H9 (cell line): ENCODE measurements around the gene EPHB6. TPM values are rescaled to one million over a fixed set of nuclear protein-coding genes. Genes with fewer than 3 reads are reported as not detected.

ENCODE experiments used
- DNase-seq: peaks from one replicate; pipeline ENCODE4 v3.0.0-alpha.2; 2017
- H2AFZ ChIP-seq: one replicate; pipeline ENCODE4 v1.6.1; 2013; ENCODE audit warnings: mild to moderate bottlenecking, low read length, control low read depth, moderate library complexity
- H2AK5ac ChIP-seq: 2 replicates; pipeline ENCODE4 v1.6.1; 2013; ENCODE audit warnings: low read length, control low read depth, mixed read lengths; ENCODE audit not compliant: insufficient read length
- H2BK120ac ChIP-seq: one replicate; pipeline ENCODE4 v1.6.1; 2013; ENCODE audit warnings: low read depth, mild to moderate bottlenecking, low read length, control low read depth, inconsistent platforms; ENCODE audit not compliant: poor library complexity, severe bottlenecking
- H2BK12ac ChIP-seq: 2 replicates; pipeline ENCODE4 v1.6.1; 2013; ENCODE audit warnings: low read length, control low read depth, mixed read lengths, low read depth; ENCODE audit not compliant: insufficient read length
- H2BK15ac ChIP-seq: 2 replicates; pipeline ENCODE4 v1.6.1; 2013; ENCODE audit warnings: low read depth, low read length, control low read depth
- H2BK20ac ChIP-seq: one replicate; pipeline ENCODE4 v1.6.1; 2013; ENCODE audit warnings: low read depth, mild to moderate bottlenecking, low read length, control low read depth, inconsistent platforms; ENCODE audit not compliant: poor library complexity, severe bottlenecking
- H2BK5ac ChIP-seq: 2 replicates; pipeline ENCODE4 v1.6.1; 2013; ENCODE audit warnings: low read length, control low read depth, mixed read lengths; ENCODE audit not compliant: insufficient read length
- H3K14ac ChIP-seq: 2 replicates; pipeline ENCODE4 v1.6.1; 2013; ENCODE audit warnings: low read length, control low read depth; ENCODE audit not compliant: insufficient read depth
- H3K18ac ChIP-seq: 2 replicates; pipeline ENCODE4 v1.6.1; 2013; ENCODE audit warnings: low read depth, mild to moderate bottlenecking, mixed read lengths, low read length, control low read depth; ENCODE audit not compliant: insufficient read length
- H3K23ac ChIP-seq: 2 replicates; pipeline ENCODE4 v1.6.1; 2013; ENCODE audit warnings: low read length, control low read depth, mixed read lengths, low read depth; ENCODE audit not compliant: insufficient read length
- H3K23me2 ChIP-seq: 2 replicates; pipeline ENCODE4 v1.6.1; 2013; ENCODE audit warnings: low read depth, mild to moderate bottlenecking, mixed read lengths, low read length, control low read depth; ENCODE audit not compliant: insufficient read length, poor library complexity, severe bottlenecking
- H3K27ac ChIP-seq: 2 replicates; pipeline ENCODE4 v1.5.1; 2013; ENCODE audit warnings: low read length, control low read depth, mixed read lengths, low read depth; ENCODE audit not compliant: insufficient read length
- H3K27me3 ChIP-seq: 2 replicates; pipeline ENCODE4 v1.6.1; 2013; ENCODE audit warnings: low read length, control low read depth, inconsistent platforms; ENCODE audit not compliant: insufficient read depth
- H3K4ac ChIP-seq: 2 replicates; pipeline ENCODE4 v1.6.1; 2013; ENCODE audit warnings: low read depth, mild to moderate bottlenecking, control low read depth, inconsistent platforms, low read length, moderate library complexity
- H3K4me1 ChIP-seq: 2 replicates; pipeline ENCODE4 v1.6.1; 2013; ENCODE audit warnings: low read length, control low read depth, inconsistent platforms; ENCODE audit not compliant: insufficient read depth
- H3K4me2 ChIP-seq: 2 replicates; pipeline ENCODE4 v1.6.1; 2013; ENCODE audit warnings: low read length, control low read depth, mixed read lengths; ENCODE audit not compliant: insufficient read length, insufficient read depth
- H3K56ac ChIP-seq: 2 replicates; pipeline ENCODE4 v1.6.1; 2013; ENCODE audit warnings: low read depth, mild to moderate bottlenecking, mixed read lengths, low read length, control low read depth; ENCODE audit not compliant: insufficient read length
- H3K79me1 ChIP-seq: 2 replicates; pipeline ENCODE4 v1.6.1; 2013; ENCODE audit warnings: low read depth, mild to moderate bottlenecking, moderate library complexity, low read length, control low read depth, inconsistent platforms; ENCODE audit not compliant: insufficient read depth, poor library complexity, severe bottlenecking
- H3K79me2 ChIP-seq: 2 replicates; pipeline ENCODE4 v1.6.1; 2013; ENCODE audit warnings: low read length, control low read depth, inconsistent platforms; ENCODE audit not compliant: insufficient read depth
- H3K9ac ChIP-seq: 2 replicates; pipeline ENCODE4 v1.6.1; 2013; ENCODE audit warnings: low read length, control low read depth, mixed read lengths; ENCODE audit not compliant: insufficient read length; ENCODE audit errors: extremely low read depth
- H3K9me3 ChIP-seq: one replicate; pipeline ENCODE4 v1.6.1; 2013; ENCODE audit warnings: low read depth, low read length, inconsistent platforms; ENCODE audit not compliant: control insufficient read depth
- H3T11ph ChIP-seq: one replicate; pipeline ENCODE4 v1.6.1; 2013; ENCODE audit warnings: mild to moderate bottlenecking, low read length, control low read depth, inconsistent platforms
- H4K20me1 ChIP-seq: one replicate; pipeline ENCODE4 v1.6.1; 2013; ENCODE audit not compliant: control insufficient read depth, insufficient read length, insufficient read depth
- H4K5ac ChIP-seq: 2 replicates; pipeline ENCODE4 v1.6.1; 2013; ENCODE audit warnings: low read depth, mild to moderate bottlenecking, mixed read lengths, low read length, control low read depth; ENCODE audit not compliant: insufficient read length
- H4K8ac ChIP-seq: replicated peaks from 2 replicates; pipeline ENCODE4 v1.6.1; 2013; ENCODE audit warnings: low read length, control low read depth, mixed read lengths, low read depth; ENCODE audit not compliant: insufficient read length
- H4K91ac ChIP-seq: 2 replicates; pipeline ENCODE4 v1.6.1; 2013; ENCODE audit warnings: low read depth, mild to moderate bottlenecking, moderate library complexity, mixed read lengths, low read length, control low read depth; ENCODE audit not compliant: insufficient read length
- H3K27ac Mint-ChIP-seq, 3 experiments: 2 replicates in 2 of 3; 3 replicates in 1 of 3; pipeline ENCODE4 v1.8.0; 2020 to 2021; ENCODE audit warnings: mixed read lengths in 3 of 3, mild to moderate bottlenecking in 1 of 3, moderate library complexity in 1 of 3
- H3K27me3 Mint-ChIP-seq: 2 replicates; pipeline ENCODE4 v1.8.0; 2021; ENCODE audit warnings: low read depth, mild to moderate bottlenecking, moderate library complexity, mixed read lengths
- H3K36me3 Mint-ChIP-seq, 3 experiments: 2 replicates in 2 of 3; 3 replicates in 1 of 3; pipeline ENCODE4 v1.8.0; 2020 to 2021; ENCODE audit warnings: low read depth in 3 of 3, mixed read lengths in 3 of 3; ENCODE audit not compliant: insufficient read depth in 1 of 3
- H3K4me1 Mint-ChIP-seq, 2 experiments: 2 replicates each; pipeline ENCODE4 v1.8.0; 2020; ENCODE audit warnings: mixed read lengths in 2 of 2
- H3K4me3 Mint-ChIP-seq, 2 experiments: 2 replicates in 1 of 2; 3 replicates in 1 of 2; pipeline ENCODE4 v1.8.0; 2020 to 2021; ENCODE audit warnings: mild to moderate bottlenecking in 2 of 2, mixed read lengths in 2 of 2, moderate library complexity in 1 of 2
- H3K9me3 Mint-ChIP-seq, 2 experiments: 2 replicates in 1 of 2; 3 replicates in 1 of 2; pipeline ENCODE4 v1.8.0; 2020; ENCODE audit warnings: mild to moderate bottlenecking in 2 of 2, mixed read lengths in 2 of 2, moderate library complexity in 1 of 2
- CTCF ChIP-seq: fragments of 200-600 bp; sonication (generic); conservative IDR thresholded peaks from 3 replicates; pipeline ENCODE4 v1.8.0; 2021; ENCODE audit warnings: antibody characterized with exemption, mild to moderate bottlenecking
- total RNA-seq: library from RNA; stranded (reverse); gene quantifications from 2 replicates; pipeline ENCODE4 v1.2.1, GENCODE V29; 2021

Gene EPHB6
- total RNA-seq, 1 experiment from 2014 or later, result 9.7 TPM

GRCh38 chr7:142859411-142859810, 4.5 kb downstream of the EPHB6 start:
- Histone ChIP-seq H3K4me2 (no peak overlapping the region), H3K14ac (no peak overlapping the region), H2BK20ac (no peak overlapping the region), H3K9ac (no peak overlapping the region), H3T11ph (no peak overlapping the region), H2BK12ac (no peak overlapping the region), H3K27me3 (peaks cover 4% of the 10 kb centered on the region; the same call in 1 of the 2 replicates), H3K4me1 (peaks cover 11% of the 10 kb centered on the region), H3K79me2 (no peaks in the 10 kb centered on the region), H3K79me1 (no peaks in the 10 kb centered on the region), H2AK5ac (no peak overlapping the region), H4K20me1 (no peaks in the 10 kb centered on the region), H4K5ac (no peak overlapping the region), H3K23me2 (peaks cover 9% of the 10 kb centered on the region), H3K18ac (no peak overlapping the region), H2BK5ac (no peak overlapping the region), H3K9me3 (no peaks in the 10 kb centered on the region), H3K27ac (no peak overlapping the region), H4K91ac (no peak overlapping the region), H2BK15ac (no peak overlapping the region), H3K56ac (no peak overlapping the region), H2BK120ac (no peak overlapping the region), H2AFZ (no peak overlapping the region), H3K23ac (no peak overlapping the region), H3K4ac (no peak overlapping the region), H4K8ac (no peak overlapping the region)
- no peak for DNase-seq
- Mint-ChIP-seq H3K36me3 (peaks cover 0 to 10% (median 0%) of the 10 kb centered on the region in 3 experiments; a peak in 3 of 7 replicates), H3K4me3 (no peak overlapping the region), H3K9me3 (no peaks in the 10 kb centered on the region), H3K27ac (no peak overlapping the region), H3K27me3 (peaks cover 28% of the 10 kb centered on the region), H3K4me1 (peaks cover 39 to 45% of the 10 kb centered on the region in 2 experiments)
- TF ChIP-seq CTCF, result no peak
